Left cardiac atrium (tissue), 4 donors: Measurements from ENCODE around the gene PTCRA. TPM values are rescaled to one million over a fixed set of nuclear protein-coding genes. Genes with fewer than 3 reads are reported as not detected.
"Not testable (repeated sequence)": the region's sequence is repeated elsewhere in the genome, so short reads cannot be mapped to it uniquely, and the experiment has no call there.

Experiments
- ATAC-seq, 2 donors: fragments of 200-7000 bp; cut with Tn5 transposase; one replicate each; pipeline ENCODE4 v1.9.1; 2020; ENCODE audit warnings: mild to moderate bottlenecking in 2 of 2, moderate library complexity in 2 of 2
- DNase-seq: peaks from one replicate; pipeline ENCODE4 v3.0.0-alpha.2; 2020
- intact Hi-C, 2 donors: fragments of 100-400 bp; cut with DNase I; formaldehyde crosslinking; loops; one replicate each; pipeline versions ENCODE4 v1.14.1 to v1.15.1; 2022 to 2023
- total RNA-seq, 2 donors: library from RNA; stranded (reverse); fragmentation: NEBNext Ultra II Directional; extraction: Animal tissue kit (Norgen Biotek cat#: 25700); gene quantifications; one replicate each; pipeline ENCODE4 v1.2.1, GENCODE V29; 2021
- donor health status: DM: no; HTN: yes; CAD: no.
- donor health status: DM: no; HTN: yes; CAD: no; lungs with severe emphysema.
- donor health status: DM: yes; HTN: yes; CAD: no.
- donor health status: Dilated cardiomyopathy.

The PTCRA gene
- total RNA-seq, 2 donors from 2014 or later: not detected

DNA sequence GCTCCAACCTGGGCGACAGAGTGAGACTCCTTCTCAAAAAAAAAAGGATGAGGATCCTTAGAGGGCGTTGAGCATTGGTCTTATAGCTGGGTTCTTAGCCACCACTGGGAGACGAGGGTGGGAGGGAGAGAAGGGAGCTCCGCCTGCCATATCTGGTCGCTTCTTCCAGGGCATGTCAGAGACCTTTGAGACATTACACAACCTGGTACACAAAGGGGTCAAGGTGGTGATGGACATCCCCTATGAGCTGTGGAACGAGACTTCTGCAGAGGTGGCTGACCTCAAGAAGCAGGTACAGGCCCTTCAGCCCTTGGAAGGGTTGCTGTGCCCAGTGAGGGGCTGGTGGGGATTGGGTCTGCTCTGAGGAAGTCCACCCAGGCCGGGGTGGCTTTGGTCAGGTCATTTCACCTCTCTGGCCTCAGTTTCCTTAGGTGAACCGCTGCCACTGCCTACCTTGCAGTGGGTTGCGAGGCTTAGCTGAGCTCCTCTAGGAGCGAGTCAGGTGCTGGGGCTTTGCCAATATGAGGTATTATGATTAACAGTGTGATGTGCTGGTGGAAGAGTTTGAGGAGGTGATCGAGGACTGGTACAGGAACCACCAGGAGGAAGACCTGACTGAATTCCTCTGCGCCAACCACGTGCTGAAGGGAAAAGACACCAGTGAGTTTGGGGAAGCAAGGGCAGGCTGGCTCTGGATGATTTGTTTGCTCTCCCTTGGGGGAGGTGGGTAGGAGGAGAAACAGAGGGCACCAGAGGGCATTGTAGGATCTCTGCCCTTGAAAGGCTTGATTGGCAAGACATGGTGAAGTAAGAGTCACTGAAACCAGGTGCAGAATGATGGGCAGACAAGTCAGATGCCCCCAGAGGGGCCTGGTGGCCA lies 21.9 kb downstream of the PTCRA start:
- DNase-seq: no peak
- intact Hi-C loops: no loop called here
- no peak for ATAC-seq

DNA sequence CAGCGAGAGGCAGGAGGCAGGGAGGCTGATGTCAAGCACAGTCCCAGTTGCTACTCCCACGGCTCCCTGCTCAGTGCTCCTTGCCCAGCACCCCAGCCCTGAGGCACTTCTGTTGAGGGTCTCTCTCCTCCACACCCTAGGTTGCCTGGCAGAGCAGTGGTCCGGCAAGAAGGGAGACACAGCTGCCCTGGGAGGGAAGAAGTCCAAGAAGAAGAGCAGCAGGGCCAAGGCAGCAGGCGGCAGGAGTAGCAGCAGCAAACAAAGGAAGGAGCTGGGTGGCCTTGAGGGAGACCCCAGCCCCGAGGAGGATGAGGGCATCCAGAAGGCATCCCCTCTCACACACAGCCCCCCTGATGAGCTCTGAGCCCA lies 22.6 kb downstream of the PTCRA start:
- DNase-seq (no peak), ATAC-seq (no peak)
- intact Hi-C loops: no loop called here

- intact Hi-C loops: no loop called here
- DNase-seq (no peak), ATAC-seq (peak in 1 of 2 donors; percentile 21)
Measured at GRCh38 chr6:42938987-42939809, 23.3 kb downstream of the PTCRA start.

DNA sequence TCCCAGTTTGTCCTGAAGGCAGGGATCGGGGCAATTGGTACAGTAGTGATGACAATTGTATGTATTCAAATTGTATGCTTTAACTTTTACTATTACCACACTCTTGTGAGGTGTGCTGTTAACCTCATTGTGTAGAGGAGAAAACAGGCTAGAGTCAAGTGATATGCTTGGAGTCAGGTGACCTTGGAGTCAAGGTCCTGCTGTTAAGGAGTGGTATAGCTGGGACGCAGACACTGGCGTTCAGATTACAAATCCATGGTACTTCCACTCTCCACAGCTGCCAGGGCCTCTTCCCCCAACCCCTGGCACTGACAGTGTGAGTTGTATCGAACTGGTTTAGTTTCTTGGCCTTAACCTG lies 23.9 kb downstream of the PTCRA start:
- no peak for DNase-seq
- ATAC-seq: no peak
- intact Hi-C loops: no loop called here

DNA sequence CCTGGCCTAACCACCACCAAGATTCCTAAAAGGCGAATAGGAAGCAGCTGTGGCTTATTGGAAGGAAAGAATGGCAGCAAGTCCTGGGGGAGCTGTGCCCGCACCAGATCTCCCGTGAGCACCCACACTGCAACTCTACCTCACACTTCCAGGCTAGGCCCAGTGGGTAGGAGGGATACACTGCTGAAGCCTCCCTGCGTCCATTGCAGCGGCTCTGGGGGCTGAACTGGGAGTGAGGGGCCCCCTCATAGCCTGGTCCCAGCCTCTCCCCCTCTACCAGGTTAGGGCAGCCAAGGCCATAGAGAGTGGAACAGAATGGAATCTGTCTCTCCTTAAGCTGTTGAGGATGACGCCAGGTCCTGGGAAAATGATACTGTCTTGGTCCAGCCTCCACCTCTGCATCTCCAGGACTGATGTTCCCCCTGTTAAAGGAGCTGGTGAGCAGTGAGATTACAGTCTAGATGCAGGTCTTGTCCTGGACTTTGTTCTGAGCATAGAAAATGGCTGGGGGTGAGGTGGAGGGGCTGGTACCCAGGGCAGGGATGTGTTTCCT lies 24.7 kb downstream of the PTCRA start:
- DNase-seq: no peak
- peak in 1 of 2 donors; percentile 10 for ATAC-seq
- intact Hi-C loops: no loop called here

- intact Hi-C loops, DNase-seq, ATAC-seq: not testable (repeated sequence)
Measured at GRCh38 chr6:42941356-42941755, 25.5 kb downstream of the PTCRA start.

GRCh38 chr6:42942444-42942843 lies 26.6 kb downstream of the PTCRA start:
- intact Hi-C loops: no loop called here
- ATAC-seq (no peak), DNase-seq (no peak)

- intact Hi-C loops: no loop called here
- no peak for DNase-seq
- ATAC-seq: no peak
Measured at GRCh38 chr6:42947950-42948349, 32.1 kb downstream of the PTCRA start.

- intact Hi-C loops: no loop called here
- DNase-seq: no peak
- ATAC-seq: no peak
Measured at GRCh38 chr6:42952389-42952788, 36.5 kb downstream of the PTCRA start.

- intact Hi-C loops, ATAC-seq, DNase-seq: not testable (repeated sequence)
Measured at GRCh38 chr6:42954405-42954804, 38.6 kb downstream of the PTCRA start.

- intact Hi-C loops: no loop called here
- no peak for ATAC-seq
- DNase-seq: no peak
Measured at GRCh38 chr6:42958125-42958524, 42.3 kb downstream of the PTCRA start.

DNA sequence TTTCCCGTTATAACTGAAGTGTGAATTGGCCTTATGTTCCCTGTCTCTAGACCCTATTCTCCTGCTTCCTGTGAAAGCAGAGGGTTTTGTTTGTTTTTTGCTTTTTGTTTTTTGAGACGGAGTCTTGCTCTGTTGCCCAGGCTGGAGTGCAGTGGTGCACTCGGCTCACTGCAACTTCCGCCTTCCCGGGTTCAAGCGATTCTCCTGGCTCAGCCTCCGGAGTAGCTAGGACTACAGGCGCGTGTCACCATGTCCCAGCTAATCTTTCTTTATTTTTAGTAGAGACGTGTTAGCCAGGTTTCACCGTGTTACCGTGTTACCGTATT lies 44.0 kb downstream of the PTCRA start:
- ATAC-seq: peak in 1 of 2 donors; percentile 5
- DNase-seq: no peak
- intact Hi-C loops: no loop called here

GRCh38 chr6:42960243-42961019 lies 44.6 kb downstream of the PTCRA start, which contains the start of gene GNMT:
Gene GNMT (plus strand): TSS chr6:42960754. CDS start chr6:42960768, 14 bp downstream.
- ATAC-seq: peak; percentile 78 to 86
- DNase-seq: peak; percentile 58
- intact Hi-C loops: no loop called here

DNA sequence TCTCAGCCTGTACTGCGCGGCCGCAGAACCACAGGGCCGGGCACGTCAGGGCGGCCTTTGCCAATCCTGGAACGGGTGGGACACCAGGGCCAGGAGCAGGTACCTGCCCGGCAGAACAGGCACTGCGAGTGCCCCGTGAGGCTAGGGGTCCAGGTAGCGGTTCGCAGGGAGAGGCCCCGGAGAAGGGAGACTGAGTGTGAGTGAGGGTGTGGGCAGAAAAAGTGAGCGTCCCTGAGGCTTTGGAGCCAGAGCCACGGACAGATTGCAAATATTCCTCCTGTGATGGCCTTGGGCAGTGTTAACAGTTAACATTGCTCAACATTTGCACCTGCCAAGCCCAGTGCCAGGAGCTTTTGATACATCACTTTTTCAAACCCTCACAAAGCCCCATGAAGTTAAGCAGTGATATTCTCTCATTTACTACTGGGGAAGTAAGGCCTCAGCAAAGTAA lies 45.2 kb downstream of the PTCRA start:
- intact Hi-C loops: no loop called here
- DNase-seq (no peak), ATAC-seq (no peak)

DNA sequence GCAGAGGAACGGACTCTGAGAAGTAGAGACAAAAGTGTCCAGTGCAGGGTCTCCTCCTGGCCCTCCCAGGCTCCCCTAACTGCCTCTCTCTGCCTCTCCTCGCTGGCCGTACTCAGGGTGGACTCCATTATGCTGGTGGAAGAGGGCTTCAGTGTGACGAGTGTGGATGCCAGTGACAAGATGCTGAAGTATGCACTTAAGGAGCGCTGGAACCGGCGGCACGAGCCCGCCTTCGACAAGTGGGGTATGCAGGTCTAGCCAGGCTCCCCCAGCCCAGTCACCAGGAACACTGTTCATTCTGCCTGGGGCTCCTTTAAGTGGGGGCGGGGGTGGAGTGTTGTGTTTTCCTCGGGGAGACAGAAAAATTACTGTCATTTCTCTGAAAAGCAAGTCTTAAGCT lies 46.2 kb downstream of the PTCRA start:
- ATAC-seq (no peak), DNase-seq (no peak)
- intact Hi-C loops: no loop called here

DNA sequence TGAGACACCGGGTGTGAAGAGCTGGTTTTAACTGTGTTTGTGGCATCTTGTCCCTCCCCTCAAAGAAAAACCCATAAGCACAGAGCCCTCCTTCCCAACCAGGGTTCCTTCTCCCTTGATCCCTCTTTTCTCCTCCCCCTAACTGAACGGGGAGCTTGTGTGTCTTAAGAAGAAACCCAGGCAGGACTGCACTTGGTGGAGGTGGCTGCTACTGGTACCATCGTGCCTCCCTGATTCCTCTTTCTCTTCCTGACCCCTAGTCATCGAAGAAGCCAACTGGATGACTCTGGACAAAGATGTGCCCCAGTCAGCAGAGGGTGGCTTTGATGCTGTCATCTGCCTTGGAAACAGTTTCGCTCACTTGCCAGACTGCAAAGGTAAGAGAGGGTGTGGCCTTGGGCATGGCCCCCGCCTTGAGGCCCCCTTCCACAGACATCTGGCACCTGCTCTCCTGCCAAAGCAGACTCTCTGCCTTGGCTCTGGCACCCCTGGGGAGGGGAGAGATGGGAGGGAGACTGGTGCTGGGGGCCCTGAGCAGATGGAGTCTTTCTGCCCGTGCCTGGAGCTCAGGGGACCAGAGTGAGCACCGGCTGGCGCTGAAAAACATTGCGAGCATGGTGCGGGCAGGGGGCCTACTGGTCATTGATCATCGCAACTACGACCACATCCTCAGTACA lies 46.8 kb downstream of the PTCRA start:
- DNase-seq: no peak
- intact Hi-C loops: no loop called here
- no peak for ATAC-seq

DNA sequence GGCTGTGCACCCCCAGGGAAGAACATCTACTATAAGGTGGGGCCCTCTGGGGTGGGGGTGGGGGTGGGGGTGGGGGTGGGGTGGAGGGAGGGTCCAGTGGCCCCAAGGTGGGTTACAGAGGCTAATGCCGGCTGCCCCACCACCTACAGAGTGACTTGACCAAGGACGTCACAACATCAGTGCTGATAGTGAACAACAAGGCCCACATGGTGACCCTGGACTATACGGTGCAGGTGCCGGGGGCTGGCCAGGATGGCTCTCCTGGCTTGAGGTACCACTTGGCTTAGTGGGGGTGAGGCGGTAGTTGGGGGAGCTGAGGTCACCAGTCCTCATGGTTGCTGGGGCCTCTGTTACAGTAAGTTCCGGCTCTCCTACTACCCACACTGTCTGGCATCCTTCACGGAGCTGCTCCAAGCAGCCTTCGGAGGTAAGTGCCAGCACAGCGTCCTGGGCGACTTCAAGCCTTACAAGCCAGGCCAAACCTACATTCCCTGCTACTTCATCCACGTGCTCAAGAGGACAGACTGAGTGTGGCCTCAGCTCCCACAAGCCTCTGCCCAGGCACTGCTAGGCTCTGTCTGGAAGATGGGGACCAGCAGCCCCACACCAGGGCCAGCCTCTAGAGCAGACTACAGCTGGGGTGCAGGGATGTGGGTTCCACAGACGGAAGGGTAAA lies 47.5 kb downstream of the PTCRA start:
- intact Hi-C loops: no loop called here
- DNase-seq (no peak), ATAC-seq (no peak)

DNA sequence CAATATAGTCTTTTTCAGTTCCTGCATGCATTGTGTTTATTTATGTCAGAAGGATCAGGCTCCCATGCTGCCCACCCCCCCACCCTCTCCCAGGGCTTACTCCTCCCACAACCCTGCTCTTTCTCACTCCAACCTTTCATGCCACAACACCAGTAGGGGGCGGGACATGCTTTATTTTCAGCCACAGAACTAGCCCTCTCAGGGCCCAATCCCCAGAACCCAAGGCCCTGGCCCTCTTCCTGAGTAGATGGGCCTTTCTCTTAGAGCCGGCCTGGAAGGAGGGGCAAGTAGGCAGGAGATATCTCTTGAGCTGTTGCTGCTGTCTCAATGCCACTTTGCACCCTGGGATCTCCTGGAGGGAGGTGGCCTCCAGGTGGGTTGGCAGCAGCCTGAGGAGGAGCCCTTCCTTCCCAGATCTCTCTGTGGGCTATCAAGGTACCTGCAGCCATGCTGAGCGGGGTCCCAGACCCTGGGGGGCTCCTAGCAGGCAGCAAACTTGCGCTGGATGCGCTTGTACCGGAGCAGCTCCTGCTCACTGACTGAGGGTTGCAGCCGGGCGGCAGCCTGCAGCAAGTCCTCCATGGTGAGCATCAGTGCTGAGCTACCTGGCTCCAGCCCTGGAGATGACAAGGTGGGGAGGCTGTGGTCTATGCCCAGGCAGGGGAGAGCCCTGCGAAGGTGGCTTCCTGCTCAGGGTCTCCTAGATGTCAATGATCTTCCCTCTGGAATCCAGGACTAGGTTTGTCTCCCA lies 48.2 kb downstream of the PTCRA start:
- no peak for ATAC-seq
- intact Hi-C loops: no loop called here
- DNase-seq: no peak
